GM12801 (cell line): ENCODE results near the gene PPIC.

ENCODE experiments used
- TF ChIP-seq, protein P1 (sequence below): IDR thresholded peaks from one replicate; pipeline ENCODE4 v1.5.1; 2011; ENCODE audit warnings: control low read depth; ENCODE audit not compliant: insufficient read length; ENCODE audit errors: extremely low read depth

Gene PPIC

DNA sequence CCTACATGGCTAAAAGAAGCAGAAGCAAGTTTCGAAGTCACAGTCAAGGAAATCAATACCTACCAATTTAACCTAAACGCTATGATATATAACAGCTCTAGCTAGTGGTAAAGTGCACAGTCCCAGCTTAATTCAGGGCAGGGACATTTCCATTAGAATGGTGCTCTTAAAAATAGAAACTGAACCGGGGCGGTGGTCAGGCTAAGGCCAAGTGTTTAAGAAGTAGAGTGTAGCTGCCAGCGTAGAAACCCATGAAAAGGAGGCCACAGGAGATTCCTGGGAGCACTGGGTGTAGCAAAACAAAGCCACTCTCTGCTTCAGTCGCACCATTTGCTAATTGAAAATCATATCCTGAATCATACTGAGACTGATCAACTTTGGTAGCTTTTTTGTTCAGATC, 28.8 kb downstream of the PPIC start:
- TF ChIP-seq, protein P1, sequence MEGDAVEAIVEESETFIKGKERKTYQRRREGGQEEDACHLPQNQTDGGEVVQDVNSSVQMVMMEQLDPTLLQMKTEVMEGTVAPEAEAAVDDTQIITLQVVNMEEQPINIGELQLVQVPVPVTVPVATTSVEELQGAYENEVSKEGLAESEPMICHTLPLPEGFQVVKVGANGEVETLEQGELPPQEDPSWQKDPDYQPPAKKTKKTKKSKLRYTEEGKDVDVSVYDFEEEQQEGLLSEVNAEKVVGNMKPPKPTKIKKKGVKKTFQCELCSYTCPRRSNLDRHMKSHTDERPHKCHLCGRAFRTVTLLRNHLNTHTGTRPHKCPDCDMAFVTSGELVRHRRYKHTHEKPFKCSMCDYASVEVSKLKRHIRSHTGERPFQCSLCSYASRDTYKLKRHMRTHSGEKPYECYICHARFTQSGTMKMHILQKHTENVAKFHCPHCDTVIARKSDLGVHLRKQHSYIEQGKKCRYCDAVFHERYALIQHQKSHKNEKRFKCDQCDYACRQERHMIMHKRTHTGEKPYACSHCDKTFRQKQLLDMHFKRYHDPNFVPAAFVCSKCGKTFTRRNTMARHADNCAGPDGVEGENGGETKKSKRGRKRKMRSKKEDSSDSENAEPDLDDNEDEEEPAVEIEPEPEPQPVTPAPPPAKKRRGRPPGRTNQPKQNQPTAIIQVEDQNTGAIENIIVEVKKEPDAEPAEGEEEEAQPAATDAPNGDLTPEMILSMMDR, result no peak

DNA sequence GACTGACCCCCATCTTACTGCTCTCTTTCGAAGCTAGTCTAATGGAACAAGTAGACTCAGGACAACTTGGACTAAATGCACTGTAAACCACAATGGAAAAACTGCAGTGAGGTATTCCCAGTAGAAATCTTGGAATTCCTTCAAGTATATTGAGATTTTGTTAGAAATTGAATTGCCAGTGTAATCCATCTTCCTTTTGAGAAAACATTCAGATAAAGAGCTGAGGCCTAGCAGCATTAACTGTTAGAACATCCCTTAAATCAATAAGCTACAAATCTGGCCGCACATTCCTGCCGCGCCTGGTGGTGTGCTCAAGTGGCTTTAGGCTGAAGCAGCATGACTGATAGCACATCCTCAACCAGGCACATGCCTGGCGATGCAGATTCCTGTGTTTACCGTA, 29.3 kb downstream of the PPIC start:
- TF ChIP-seq, protein P1, result no peak

DNA sequence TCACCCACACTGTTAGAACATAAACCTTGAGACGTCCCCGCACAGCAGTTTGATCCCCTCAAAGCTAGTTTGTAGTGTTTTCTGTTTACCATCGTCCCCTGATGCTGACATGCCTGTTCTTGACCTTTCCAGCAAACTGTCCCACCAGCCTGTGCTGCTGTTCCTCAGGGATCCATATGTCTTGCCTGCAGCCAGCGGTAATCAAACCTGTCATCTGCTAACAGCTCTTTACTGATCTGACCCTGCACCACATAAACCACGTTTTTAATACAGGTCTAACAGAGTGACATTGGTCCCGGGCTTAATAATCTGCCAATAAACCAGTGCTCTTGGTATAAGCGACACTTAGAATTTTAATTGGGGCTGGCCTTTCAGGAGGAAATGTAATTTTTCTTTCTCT, 34.7 kb downstream of the PPIC start:
- TF ChIP-seq, protein P1, result no peak

DNA sequence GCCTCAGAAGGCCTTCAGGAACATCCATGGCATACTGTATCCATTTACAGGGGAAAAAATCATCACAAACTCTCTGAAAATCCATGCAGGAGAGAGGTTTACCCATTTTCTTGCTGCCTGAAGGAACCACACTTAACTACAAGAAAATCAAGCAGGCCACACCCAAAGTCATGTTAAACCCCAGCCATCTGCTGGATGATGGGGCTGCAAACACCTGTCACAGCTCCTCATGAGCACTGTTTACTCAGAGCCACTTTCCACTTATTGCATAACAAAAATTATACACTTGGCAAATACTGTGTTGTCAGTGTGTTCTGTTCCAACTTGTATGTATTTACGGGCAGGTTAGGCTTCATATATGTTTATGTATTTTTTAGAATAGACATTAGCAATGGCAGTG, 35.8 kb downstream of the PPIC start:
- TF ChIP-seq, protein P1, result no peak

DNA sequence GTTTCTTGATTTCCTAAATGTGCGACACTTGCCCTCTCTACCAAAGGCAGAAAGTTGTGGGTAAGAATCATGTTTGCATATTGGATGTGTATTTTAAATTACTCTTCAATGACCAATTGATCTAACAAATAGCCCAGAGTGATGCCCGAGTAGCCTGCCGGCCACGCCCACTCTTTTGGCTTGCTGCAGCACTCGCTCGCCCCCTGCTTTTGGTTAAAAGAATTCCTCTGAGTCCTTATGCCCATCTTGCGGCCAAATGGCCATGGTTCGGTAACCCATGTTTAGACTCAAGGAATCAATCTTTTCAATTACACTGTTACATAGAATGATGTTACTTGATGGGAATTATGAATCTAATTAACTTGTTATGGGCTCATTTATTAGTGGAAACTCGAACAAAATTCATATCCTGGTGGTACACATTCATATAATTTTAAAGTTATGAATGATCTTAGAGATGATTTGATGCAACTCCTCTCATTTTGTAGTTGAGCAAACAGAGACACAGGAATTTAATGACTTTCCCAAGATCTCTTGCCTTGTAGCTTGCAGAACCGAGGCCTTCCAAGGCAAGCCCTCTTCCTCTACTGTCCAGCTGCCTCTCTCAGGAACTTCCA, 36.5 kb downstream of the PPIC start:
- TF ChIP-seq, protein P1, result no peak

DNA sequence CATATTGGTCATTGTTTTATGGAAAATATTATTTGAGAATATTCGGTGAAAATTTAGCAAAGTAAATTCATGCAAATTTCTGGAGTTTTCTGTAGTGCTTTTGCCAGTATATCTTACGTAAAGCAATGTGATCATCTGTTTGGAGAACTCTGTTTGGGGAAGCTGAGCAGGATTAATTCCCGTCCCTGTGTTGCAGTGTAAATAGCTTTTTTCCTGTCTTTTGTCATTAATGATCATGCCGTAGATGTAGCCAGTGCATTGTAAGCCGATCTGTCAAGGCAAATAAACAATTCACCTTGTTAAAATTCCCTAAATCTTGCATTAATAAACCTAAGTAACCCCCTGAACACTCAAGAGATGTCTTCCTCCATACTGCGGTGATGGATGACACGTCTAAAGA, 39.2 kb downstream of the PPIC start:
- TF ChIP-seq, protein P1, result no peak

DNA sequence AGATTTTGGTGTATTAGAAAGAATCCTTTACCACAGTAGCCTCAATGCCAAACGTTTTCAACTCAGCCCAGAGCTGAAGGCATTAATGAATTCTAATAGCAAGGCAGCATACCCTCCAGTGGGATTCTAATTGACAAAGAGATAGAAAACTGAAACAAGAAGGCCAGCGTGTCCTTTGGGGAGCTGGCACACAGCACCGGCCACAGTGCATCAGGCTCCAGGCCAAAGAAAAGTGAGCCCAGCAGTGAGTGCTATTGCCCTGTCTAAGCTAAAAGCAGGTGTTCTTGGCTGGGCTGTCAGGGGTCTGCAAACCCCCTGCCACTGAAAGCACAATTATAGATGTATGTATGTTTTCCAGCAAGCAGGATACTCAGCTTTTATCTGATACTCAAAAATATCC, 40.4 kb downstream of the PPIC start:
- TF ChIP-seq, protein P1, result no peak
